Mesothelial cell of epicardium (in vitro differentiated cells): ENCODE measurements around the gene DOCK8. TPM values are rescaled to one million over a fixed set of nuclear protein-coding genes. Genes with fewer than 3 reads are reported as not detected.

ENCODE experiments used
- DNase-seq, 2 experiments: peaks; one replicate each; pipeline ENCODE4 v3.0.0; 2021; ENCODE audit warnings: low spot score in 2 of 2; ENCODE audit not compliant: unreplicated experiment in 2 of 2
- H3K27ac Mint-ChIP-seq: 2 replicates; pipeline ENCODE4 v1.8.0; 2021; ENCODE audit warnings: mixed read lengths
- H3K27me3 Mint-ChIP-seq: 2 replicates; pipeline ENCODE4 v1.8.0; 2021; ENCODE audit warnings: low read depth, mixed read lengths
- H3K36me3 Mint-ChIP-seq: 2 replicates; pipeline ENCODE4 v1.8.0; 2021; ENCODE audit warnings: mixed read lengths
- H3K4me1 Mint-ChIP-seq: 2 replicates; pipeline ENCODE4 v1.8.0; 2021; ENCODE audit warnings: mixed read lengths
- H3K4me3 Mint-ChIP-seq: 2 replicates; pipeline ENCODE4 v1.8.0; 2021; ENCODE audit warnings: mild to moderate bottlenecking, moderate library complexity, mixed read lengths
- H3K9me3 Mint-ChIP-seq: 2 replicates; pipeline ENCODE4 v1.8.0; 2021; ENCODE audit warnings: mixed read lengths
- total RNA-seq: library from RNA; stranded (reverse); gene quantifications from 3 replicates; pipeline ENCODE4 v1.2.1, GENCODE V29; 2021
- TF ChIP-seq, protein P1 (sequence below): fragments of 200-600 bp; sonication (generic); IDR thresholded peaks from one replicate; pipeline ENCODE4 v1.5.0; 2021; ENCODE audit warnings: antibody characterized with exemption; ENCODE audit not compliant: unreplicated experiment

The DOCK8 gene
- total RNA-seq, 1 donor from 2014 or later: 8.9 TPM

DNA sequence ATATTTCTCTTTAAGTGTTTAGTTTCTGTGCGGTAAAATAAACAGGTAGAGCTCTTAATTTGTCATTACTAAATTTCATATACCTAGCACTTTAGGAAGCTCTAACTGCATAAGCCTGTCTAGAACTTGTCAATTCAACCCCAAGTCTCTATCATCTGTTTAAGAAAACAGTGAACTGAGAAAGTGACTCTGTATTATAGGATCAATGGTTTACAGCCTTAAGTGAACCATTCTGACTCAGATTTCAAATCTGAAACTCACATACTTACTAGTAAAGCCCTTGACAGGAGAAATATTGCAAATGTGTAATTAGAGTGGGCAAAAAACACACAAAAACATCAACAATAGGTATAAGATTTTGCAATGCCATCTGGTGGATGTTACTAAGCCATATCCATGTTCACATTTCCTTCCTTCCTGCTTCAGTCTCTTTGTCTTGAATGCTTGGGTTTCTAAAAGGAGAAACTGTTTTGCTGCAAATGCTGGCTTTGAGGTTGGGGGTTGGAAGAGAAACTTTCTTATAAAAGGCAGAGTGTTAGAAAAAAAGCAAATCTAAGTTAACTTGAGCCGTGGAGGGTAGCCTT lies 101.8 kb downstream of the DOCK8 start:
- no peaks in the 10 kb centered on the region for H3K36me3 Mint-ChIP-seq
- no peak overlapping the region for H3K27ac Mint-ChIP-seq
- H3K27me3 Mint-ChIP-seq: no peaks in the 10 kb centered on the region
- no peak for DNase-seq
- TF ChIP-seq, protein P1, sequence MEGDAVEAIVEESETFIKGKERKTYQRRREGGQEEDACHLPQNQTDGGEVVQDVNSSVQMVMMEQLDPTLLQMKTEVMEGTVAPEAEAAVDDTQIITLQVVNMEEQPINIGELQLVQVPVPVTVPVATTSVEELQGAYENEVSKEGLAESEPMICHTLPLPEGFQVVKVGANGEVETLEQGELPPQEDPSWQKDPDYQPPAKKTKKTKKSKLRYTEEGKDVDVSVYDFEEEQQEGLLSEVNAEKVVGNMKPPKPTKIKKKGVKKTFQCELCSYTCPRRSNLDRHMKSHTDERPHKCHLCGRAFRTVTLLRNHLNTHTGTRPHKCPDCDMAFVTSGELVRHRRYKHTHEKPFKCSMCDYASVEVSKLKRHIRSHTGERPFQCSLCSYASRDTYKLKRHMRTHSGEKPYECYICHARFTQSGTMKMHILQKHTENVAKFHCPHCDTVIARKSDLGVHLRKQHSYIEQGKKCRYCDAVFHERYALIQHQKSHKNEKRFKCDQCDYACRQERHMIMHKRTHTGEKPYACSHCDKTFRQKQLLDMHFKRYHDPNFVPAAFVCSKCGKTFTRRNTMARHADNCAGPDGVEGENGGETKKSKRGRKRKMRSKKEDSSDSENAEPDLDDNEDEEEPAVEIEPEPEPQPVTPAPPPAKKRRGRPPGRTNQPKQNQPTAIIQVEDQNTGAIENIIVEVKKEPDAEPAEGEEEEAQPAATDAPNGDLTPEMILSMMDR: no peak
- H3K4me1 Mint-ChIP-seq: no peaks in the 10 kb centered on the region
- H3K9me3 Mint-ChIP-seq: no peaks in the 10 kb centered on the region
- H3K4me3 Mint-ChIP-seq: no peak overlapping the region

DNA sequence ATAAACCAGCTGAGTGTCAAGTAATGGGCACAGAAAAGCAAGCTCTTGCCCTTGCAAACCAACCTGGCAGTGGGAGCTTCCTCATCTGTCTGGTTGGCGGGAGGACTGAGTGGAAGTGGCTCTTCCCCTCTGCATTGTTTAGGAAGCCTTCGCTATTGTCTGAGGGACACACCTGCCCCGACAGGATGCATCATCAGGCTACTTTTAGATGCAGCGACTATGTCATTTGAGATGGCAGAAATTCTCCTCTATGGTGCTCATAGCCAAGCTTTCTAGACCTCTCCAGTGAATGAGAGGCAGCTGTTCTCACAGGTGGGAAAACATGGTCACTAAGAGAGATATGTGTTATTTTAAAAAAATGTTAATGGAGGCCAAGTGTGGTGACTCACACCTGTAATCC lies 104.0 kb downstream of the DOCK8 start:
- H3K27ac Mint-ChIP-seq: no peak overlapping the region
- TF ChIP-seq, protein P1: no peak
- no peaks in the 10 kb centered on the region for H3K4me1 Mint-ChIP-seq
- no peak for DNase-seq
- H3K27me3 Mint-ChIP-seq: no peaks in the 10 kb centered on the region
- H3K4me3 Mint-ChIP-seq: no peak overlapping the region
- H3K9me3 Mint-ChIP-seq: no peaks in the 10 kb centered on the region
- no peaks in the 10 kb centered on the region for H3K36me3 Mint-ChIP-seq

DNA sequence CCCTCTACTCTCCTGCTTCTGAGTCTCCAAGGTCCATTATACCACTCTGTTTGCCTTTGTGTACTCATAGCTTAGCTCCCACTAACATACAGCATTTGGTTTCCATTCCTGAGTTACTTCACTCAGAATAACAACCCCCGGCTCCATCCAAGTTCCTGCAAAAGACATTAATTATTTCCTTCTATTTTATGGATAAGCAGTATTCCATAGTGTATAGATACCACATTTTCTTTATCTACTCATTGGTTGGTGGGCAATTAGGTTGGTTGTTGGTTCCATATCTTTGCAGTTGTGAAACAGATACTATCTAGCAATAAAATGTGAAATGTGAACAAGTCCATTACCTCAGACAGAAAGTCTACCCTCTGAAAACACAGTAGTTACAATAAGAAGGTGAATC lies 110.3 kb downstream of the DOCK8 start:
- TF ChIP-seq, protein P1: no peak
- Mint-ChIP-seq H3K27ac (no peak overlapping the region), H3K36me3 (no peaks in the 10 kb centered on the region), H3K9me3 (no peaks in the 10 kb centered on the region), H3K27me3 (peaks cover 2% of the 10 kb centered on the region), H3K4me1 (no peaks in the 10 kb centered on the region), H3K4me3 (no peak overlapping the region)
- DNase-seq: no peak

DNA sequence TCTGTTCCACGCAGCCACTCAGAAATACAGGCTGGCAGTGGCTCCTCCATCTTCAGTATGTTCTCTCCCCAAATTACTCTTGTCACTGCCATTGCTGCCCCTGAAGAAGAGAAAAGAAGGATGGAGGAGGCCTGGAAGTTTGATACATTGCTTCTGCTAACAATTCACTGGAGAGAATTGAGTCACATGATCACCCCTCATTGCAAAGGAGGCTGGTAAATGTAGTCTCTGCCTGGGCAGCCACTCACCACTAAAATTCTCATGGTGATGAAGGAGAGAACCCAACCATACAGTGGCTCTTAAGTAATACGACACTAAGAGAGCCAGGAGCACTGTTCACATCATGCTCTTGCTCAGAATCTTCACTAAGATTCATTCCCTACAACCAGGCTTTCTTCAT lies 112.0 kb downstream of the DOCK8 start:
- Mint-ChIP-seq H3K27ac (no peak overlapping the region), H3K4me1 (no peaks in the 10 kb centered on the region), H3K9me3 (no peaks in the 10 kb centered on the region), H3K27me3 (peaks cover 2% of the 10 kb centered on the region), H3K36me3 (no peaks in the 10 kb centered on the region), H3K4me3 (no peak overlapping the region)
- TF ChIP-seq, protein P1: no peak
- no peak for DNase-seq

DNA sequence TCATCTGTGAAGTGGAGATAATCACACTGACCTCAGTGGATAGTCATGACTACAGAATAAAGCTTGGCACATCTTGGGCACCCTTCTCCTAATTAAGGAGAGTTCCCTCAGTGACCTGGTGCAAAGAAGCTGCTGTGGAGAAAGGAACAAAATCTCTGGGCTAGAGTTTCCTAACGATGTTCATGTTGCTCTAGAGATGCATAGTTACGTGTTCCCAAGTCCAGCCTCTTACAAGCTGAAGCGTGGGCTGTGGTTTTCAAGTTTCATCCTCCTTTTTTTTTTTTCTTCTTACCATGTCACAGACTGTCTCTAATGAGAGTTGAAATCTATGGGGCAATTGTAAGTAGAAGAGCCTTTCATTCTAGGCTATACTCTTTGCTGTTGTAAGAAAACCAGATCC lies 113.8 kb downstream of the DOCK8 start:
- no peak overlapping the region for H3K4me3 Mint-ChIP-seq
- peaks cover 2% of the 10 kb centered on the region for H3K27me3 Mint-ChIP-seq
- H3K9me3 Mint-ChIP-seq: no peaks in the 10 kb centered on the region
- TF ChIP-seq, protein P1: no peak
- no peak overlapping the region for H3K27ac Mint-ChIP-seq
- no peak for DNase-seq
- no peaks in the 10 kb centered on the region for H3K36me3 Mint-ChIP-seq
- H3K4me1 Mint-ChIP-seq: no peaks in the 10 kb centered on the region

DNA sequence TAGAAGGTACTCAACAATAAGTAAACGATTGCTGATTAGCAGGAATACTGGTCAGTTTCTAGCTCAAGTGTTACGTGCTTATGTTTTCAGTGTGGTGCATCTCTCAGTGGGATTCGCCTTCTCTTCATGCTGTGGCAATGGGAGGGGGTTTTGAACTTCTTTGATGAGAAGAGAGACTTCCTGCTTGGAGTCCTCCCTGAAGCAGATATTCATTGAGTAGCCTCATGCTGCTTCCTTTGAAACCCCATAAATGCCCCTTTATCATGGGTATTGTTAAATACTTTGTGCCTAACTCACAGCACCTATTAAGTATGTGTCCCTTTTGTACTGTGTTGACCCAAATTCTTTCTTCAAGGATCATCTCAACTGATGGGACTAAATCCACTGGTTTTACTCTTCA lies 116.5 kb downstream of the DOCK8 start:
- no peak overlapping the region for H3K27ac Mint-ChIP-seq

More for the DNA sequence above, 116.5 kb downstream of the DOCK8 start:
- Mint-ChIP-seq H3K4me3 (no peak overlapping the region), H3K4me1 (peaks cover 1% of the 10 kb centered on the region), H3K36me3 (no peaks in the 10 kb centered on the region), H3K27me3 (peaks cover 2% of the 10 kb centered on the region), H3K9me3 (no peaks in the 10 kb centered on the region)
- TF ChIP-seq, protein P1: no peak
- DNase-seq: no peak
